Measurements from ENCODE around the gene BPI.

Gene BPI

GRCh38 chr20:38269040-38269439 lies 34.9 kb upstream of the BPI start:
- no peak for TF ChIP-seq CTCF (IDR thresholded peaks at IDR 0.05; ENCODE audit: control extremely low read depth, extremely low read depth, low read depth, missing control alignments)
- ChIA-PET CTCF (interaction anchor here (1.0 kb wide), 1 partner anchor 48 kb away, joined by 3 read pairs; no protein-coding TSS in a partner anchor), POLR2A (no interaction called here)
- no peak for DNase-seq (ENCODE audit: extremely low spot score)

- DNase-seq (ENCODE audit: extremely low spot score) = no peak
- POLR2A ChIA-PET = no interaction called here
- CTCF ChIA-PET = interaction anchor here (1.0 kb wide), 2 partner anchors 13 to 49 kb away, joined by 3 read pairs; no protein-coding TSS in a partner anchor
- TF ChIP-seq CTCF (IDR thresholded peaks at IDR 0.05; ENCODE audit: control extremely low read depth, extremely low read depth, low read depth, missing control alignments) = no peak
Measured at GRCh38 chr20:38269715-38270114, 34.2 kb upstream of the BPI start.

- DNase-seq (ENCODE audit: extremely low spot score) = no peak
- no peak for TF ChIP-seq CTCF (IDR thresholded peaks at IDR 0.05; ENCODE audit: control extremely low read depth, extremely low read depth, low read depth, missing control alignments)
- CTCF ChIA-PET = no interaction called here
- POLR2A ChIA-PET = no interaction called here
Measured at GRCh38 chr20:38270869-38271605, 32.9 kb upstream of the BPI start.

GRCh38 chr20:38271608-38272120 lies 32.3 kb upstream of the BPI start:
- POLR2A ChIA-PET = no interaction called here
- CTCF ChIA-PET = interaction anchor here (0.9 kb wide), 1 partner anchor 34 kb away, joined by 3 read pairs; no protein-coding TSS in a partner anchor
- DNase-seq (ENCODE audit: extremely low spot score) = no peak
- no peak for TF ChIP-seq CTCF (IDR thresholded peaks at IDR 0.05; ENCODE audit: control extremely low read depth, extremely low read depth, low read depth, missing control alignments)

GRCh38 chr20:38272398-38272797 lies 31.6 kb upstream of the BPI start:
- POLR2A ChIA-PET = no interaction called here
- CTCF ChIA-PET = interaction anchor here (0.7 to 0.9 kb wide), 2 partner anchors 33 to 52 kb away, joined by 3 read pairs; no protein-coding TSS in a partner anchor
- no peak for TF ChIP-seq CTCF (IDR thresholded peaks at IDR 0.05; ENCODE audit: control extremely low read depth, extremely low read depth, low read depth, missing control alignments)
- DNase-seq (ENCODE audit: extremely low spot score) = no peak

- CTCF ChIA-PET = no interaction called here
- no peak for TF ChIP-seq CTCF (IDR thresholded peaks at IDR 0.05; ENCODE audit: control extremely low read depth, extremely low read depth, low read depth, missing control alignments)
- no peak for DNase-seq (ENCODE audit: extremely low spot score)
- POLR2A ChIA-PET = no interaction called here
Measured at GRCh38 chr20:38272961-38273360, 31.0 kb upstream of the BPI start.
